Gastrocnemius medialis (tissue), 4 donors: Measurements from ENCODE around the gene KIF4B. TPM values are rescaled to one million over a fixed set of nuclear protein-coding genes. Genes with fewer than 3 reads are reported as not detected.
"Not testable (repeated sequence)": the region's sequence is repeated elsewhere in the genome, so short reads cannot be mapped to it uniquely, and the experiment has no call there.

Experiments used
- ATAC-seq, 2 donors: fragments of 150-250 bp; one replicate each; pipeline ENCODE4 v1.9.1; 2016
- DNase-seq, 2 donors: peaks; one replicate each; pipeline ENCODE4 v3.0.0-alpha.2; 2019
- H3K27ac ChIP-seq, 4 donors: fragments of 200-600 bp; sonication (generic); 1 replicate in 1 of 4; 2 replicates in 3 of 4; pipeline ENCODE4 v1.5.1; 2016 to 2018; ENCODE audit warnings: mild to moderate bottlenecking in 2 of 4, moderate library complexity in 1 of 4
- H3K27me3 ChIP-seq, 3 donors: fragments of 200-600 bp; sonication (generic) in 2 of 3; 1 replicate in 1 of 3; 2 replicates in 2 of 3; pipeline versions ENCODE4 v1.5.1 to v1.6.0; 2016 to 2019; ENCODE audit warnings: mild to moderate bottlenecking in 1 of 3, moderate library complexity in 1 of 3
- H3K36me3 ChIP-seq, 2 donors: fragments of 200-600 bp; sonication (generic) in 1 of 2; one replicate each; pipeline ENCODE4 v1.5.1; 2017 to 2018
- H3K4me1 ChIP-seq, 2 donors: fragments of 200-600 bp; sonication (generic) in 1 of 2; one replicate each; pipeline ENCODE4 v1.5.1; 2016 to 2017; ENCODE audit warnings: mild to moderate bottlenecking in 2 of 2
- H3K4me3 ChIP-seq, 4 donors: fragments of 200-600 bp; sonication (generic) in 3 of 4; 1 replicate in 1 of 4; 2 replicates in 3 of 4; pipeline ENCODE4 v1.5.1; 2016 to 2019; ENCODE audit warnings: mild to moderate bottlenecking in 2 of 4
- H3K9me3 ChIP-seq, 3 donors: fragments of 200-600 bp; sonication (generic) in 2 of 3; 1 replicate in 1 of 3; 2 replicates in 2 of 3; pipeline ENCODE4 v1.5.1; 2016 to 2019
- POLR2A ChIP-seq, 2 donors: fragments of 450-650 bp; IDR thresholded peaks; one replicate each; pipeline ENCODE4 v1.6.1; 2017; ENCODE audit warnings: antibody characterized with exemption in 2 of 2, mild to moderate bottlenecking in 2 of 2, moderate library complexity in 2 of 2
- in situ Hi-C, 4 donors: fragments of 200-750 bp; cut with MboI; loops; one replicate each; pipeline versions ENCODE4 v1.15.0 to v1.8.0; 2017; ENCODE audit warnings: low sequenced_read_pairs in 4 of 4
- intact Hi-C: fragments of 100-400 bp; cut with DNase I; formaldehyde crosslinking; loops from one replicate; pipeline ENCODE4 v1.15.1; 2023; ENCODE audit warnings: low total_unique reads
- total RNA-seq, 4 donors: library from RNA; depleted of rRNA; stranded (reverse); fragments of >200 nt; gene quantifications; one replicate each; pipeline versions ENCODE4 v1.1.0 to v1.2.3, GENCODE V29; 2016
- TF ChIP-seq, protein P1 (sequence below), 5 experiments: fragments of 450-650 bp in 3 of 5; fragments of 200-600 bp in 2 of 5; sonication (generic) in 2 of 5; IDR thresholded peaks in 4 of 5; conservative IDR thresholded peaks in 1 of 5; 1 replicate in 4 of 5; 2 replicates in 1 of 5; pipeline ENCODE4 v1.5.1; 2016 to 2019; ENCODE audit warnings: antibody characterized with exemption in 5 of 5, mild to moderate bottlenecking in 3 of 5, moderate library complexity in 3 of 5

KIF4B gene
- total RNA-seq, 4 donors from 2014 or later = 0.10 to 0.16 TPM; not detected in 2

DNA sequence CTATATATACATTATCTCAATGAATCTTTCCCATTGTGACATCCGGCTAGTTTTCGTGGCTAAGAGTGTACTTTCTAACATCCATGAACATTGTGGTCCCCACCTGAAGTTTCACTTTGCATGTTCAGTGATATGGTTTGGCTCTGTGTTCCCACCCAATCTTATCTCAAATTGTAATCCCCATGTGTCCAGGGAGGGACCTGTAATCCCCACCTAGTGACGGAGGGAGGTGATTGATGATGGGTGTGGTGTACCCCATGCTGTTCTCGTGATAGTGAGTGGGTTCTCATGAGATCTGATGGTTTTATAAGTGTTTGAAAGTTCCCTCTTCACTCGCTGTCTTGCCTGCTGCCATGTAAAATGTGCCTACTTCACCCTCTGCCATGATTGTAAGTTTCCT is 44.6 kb upstream of the KIF4B start:
- intact Hi-C loops = no loop called here
- in situ Hi-C loops = no loop called here
- H3K36me3 ChIP-seq = peaks cover 0 to 28% of the 10 kb centered on the region in 2 donors

DNA sequence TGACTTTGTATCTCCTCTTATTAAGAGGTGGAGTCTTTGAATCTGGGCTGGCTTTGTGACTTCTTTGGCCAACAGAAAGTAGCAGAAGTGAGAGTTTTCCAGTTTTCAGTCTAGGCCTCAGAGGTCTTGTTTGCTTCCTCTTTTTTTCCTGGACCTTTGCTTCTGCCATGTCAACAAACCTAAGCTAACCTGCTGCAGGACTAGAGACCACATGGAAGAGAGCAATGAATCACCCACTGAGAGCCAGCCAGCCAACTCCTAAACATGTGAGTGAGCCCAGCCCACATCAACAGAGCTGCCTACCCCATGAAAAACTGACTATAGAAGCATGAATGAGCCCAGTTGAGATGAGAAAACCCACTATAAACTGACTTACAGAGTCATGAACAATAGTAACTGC is 42.8 kb upstream of the KIF4B start:
- ATAC-seq = no peak
- Histone ChIP-seq H3K36me3 (peaks cover 0 to 31% of the 10 kb centered on the region in 2 donors), H3K4me1 (no peaks in the 10 kb centered on the region), H3K27me3 (no peaks in the 10 kb centered on the region), H3K4me3 (no peak overlapping the region), H3K27ac (no peak overlapping the region), H3K9me3 (no peaks in the 10 kb centered on the region)
- no peak for DNase-seq
- intact Hi-C loops (no loop called here), in situ Hi-C loops (no loop called here)
- no peak for TF ChIP-seq POLR2A (IDR thresholded peaks at IDR 0.05)
- TF ChIP-seq, protein P1, sequence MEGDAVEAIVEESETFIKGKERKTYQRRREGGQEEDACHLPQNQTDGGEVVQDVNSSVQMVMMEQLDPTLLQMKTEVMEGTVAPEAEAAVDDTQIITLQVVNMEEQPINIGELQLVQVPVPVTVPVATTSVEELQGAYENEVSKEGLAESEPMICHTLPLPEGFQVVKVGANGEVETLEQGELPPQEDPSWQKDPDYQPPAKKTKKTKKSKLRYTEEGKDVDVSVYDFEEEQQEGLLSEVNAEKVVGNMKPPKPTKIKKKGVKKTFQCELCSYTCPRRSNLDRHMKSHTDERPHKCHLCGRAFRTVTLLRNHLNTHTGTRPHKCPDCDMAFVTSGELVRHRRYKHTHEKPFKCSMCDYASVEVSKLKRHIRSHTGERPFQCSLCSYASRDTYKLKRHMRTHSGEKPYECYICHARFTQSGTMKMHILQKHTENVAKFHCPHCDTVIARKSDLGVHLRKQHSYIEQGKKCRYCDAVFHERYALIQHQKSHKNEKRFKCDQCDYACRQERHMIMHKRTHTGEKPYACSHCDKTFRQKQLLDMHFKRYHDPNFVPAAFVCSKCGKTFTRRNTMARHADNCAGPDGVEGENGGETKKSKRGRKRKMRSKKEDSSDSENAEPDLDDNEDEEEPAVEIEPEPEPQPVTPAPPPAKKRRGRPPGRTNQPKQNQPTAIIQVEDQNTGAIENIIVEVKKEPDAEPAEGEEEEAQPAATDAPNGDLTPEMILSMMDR (IDR thresholded peaks at IDR 0.05 in 4 of 5, conservative IDR thresholded peaks at IDR 0.05 in 1 of 5) = no peak

More for the DNA sequence above, 44.6 kb upstream of the KIF4B start:
- H3K4me1 ChIP-seq = no peaks in the 10 kb centered on the region
- no peaks in the 10 kb centered on the region for H3K27me3 ChIP-seq
- H3K9me3 ChIP-seq = no peaks in the 10 kb centered on the region
- H3K27ac ChIP-seq = no peak overlapping the region
- TF ChIP-seq, protein P1 (IDR thresholded peaks at IDR 0.05 in 4 of 5, conservative IDR thresholded peaks at IDR 0.05 in 1 of 5) = no peak
- no peak for TF ChIP-seq POLR2A (IDR thresholded peaks at IDR 0.05)
- ATAC-seq (no peak), DNase-seq (no peak)
- no peak overlapping the region for H3K4me3 ChIP-seq

DNA sequence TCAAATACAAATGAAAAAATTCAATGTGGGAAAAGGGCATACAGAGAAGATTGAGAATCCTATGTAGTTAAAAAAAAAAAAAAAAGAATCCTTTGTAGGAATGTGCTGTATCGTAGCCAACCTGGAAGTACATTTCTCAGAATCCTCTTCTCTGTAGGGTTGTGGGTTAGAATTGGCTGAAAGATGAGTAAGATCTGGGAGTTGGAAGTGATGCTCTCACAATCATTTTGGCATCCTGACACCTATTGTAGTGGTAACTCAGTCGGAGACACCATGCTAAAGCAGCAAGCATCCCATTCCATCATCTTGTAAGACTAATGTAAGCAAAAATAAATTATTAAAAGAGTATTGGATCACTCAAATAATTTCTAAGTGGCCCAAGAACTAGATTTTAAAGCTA is 42.1 kb upstream of the KIF4B start:
- in situ Hi-C loops = no loop called here
- intact Hi-C loops = no loop called here
- Histone ChIP-seq H3K27ac (no peak overlapping the region), H3K27me3 (no peaks in the 10 kb centered on the region), H3K9me3 (no peaks in the 10 kb centered on the region), H3K4me3 (no peak overlapping the region), H3K4me1 (no peaks in the 10 kb centered on the region), H3K36me3 (peaks cover 0 to 29% of the 10 kb centered on the region in 2 donors)
- DNase-seq (no peak), ATAC-seq (no peak)
- TF ChIP-seq POLR2A (IDR thresholded peaks at IDR 0.05) = no peak
- TF ChIP-seq, protein P1 (IDR thresholded peaks at IDR 0.05 in 4 of 5, conservative IDR thresholded peaks at IDR 0.05 in 1 of 5) = no peak

DNA sequence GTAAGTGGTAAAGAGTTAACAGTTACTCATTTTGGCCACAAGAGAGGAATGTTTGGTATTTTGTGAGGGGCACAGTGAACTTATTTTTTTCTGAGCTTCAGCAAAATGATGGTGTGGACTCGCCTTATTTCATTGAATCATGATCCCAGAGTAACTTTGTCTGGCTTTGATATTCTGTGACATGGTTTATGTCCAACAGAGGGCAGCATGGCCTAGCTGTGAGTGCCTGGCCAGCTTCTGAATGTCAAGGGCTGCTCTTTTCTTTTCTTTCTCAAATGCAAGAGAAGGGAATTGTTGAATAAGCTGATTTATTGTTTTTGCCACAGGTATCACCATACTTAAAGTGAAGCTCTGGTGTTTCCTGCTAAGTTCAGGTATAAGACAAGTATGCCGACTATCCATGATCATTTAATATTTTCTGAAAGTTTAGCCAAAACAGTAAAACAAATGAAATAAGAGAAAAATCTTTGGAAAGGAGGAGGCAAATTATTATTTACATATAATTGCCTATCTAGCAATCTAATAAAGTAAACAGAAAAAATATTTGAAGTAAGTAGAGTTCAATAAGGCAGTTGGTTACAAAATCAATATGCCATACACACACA is 41.0 kb upstream of the KIF4B start:
- DNase-seq = no peak
- ATAC-seq = no peak
- peaks cover 0 to 18% of the 10 kb centered on the region in 2 donors for H3K36me3 ChIP-seq
- no peaks in the 10 kb centered on the region for H3K4me1 ChIP-seq
- no peak overlapping the region for H3K27ac ChIP-seq
- no peak overlapping the region for H3K4me3 ChIP-seq
- intact Hi-C loops (no loop called here), in situ Hi-C loops (no loop called here)
- H3K9me3 ChIP-seq = no peaks in the 10 kb centered on the region
- no peak for TF ChIP-seq POLR2A (IDR thresholded peaks at IDR 0.05)
- TF ChIP-seq, protein P1 (IDR thresholded peaks at IDR 0.05 in 4 of 5, conservative IDR thresholded peaks at IDR 0.05 in 1 of 5) = no peak
- no peaks in the 10 kb centered on the region for H3K27me3 ChIP-seq

DNA sequence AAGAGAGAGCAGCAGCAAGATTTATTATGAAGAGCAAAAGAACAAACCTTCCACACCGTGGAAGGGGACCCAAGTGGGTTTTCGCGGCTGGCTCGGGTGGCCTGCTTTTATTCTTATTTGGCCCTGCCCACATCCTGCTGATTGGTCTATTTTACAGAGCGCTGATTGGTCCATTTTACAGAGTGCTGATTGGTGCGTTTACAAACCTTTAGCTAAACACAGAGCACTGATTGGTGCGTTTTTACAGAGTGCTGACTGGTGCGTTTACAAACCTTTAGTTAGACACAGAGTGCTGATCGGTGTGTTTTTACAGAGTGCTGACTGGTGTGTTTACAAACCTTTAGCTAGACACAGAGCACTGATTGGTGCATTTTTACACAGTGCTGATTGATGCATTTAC is 37.5 kb upstream of the KIF4B start:
- intact Hi-C loops, H3K9me3 ChIP-seq, H3K27me3 ChIP-seq, H3K36me3 ChIP-seq, ATAC-seq, H3K27ac ChIP-seq, H3K4me3 ChIP-seq, in situ Hi-C loops, H3K4me1 ChIP-seq, DNase-seq: not testable (repeated sequence)
